WTC11 (cell line): ENCODE results near the gene NXT1. TPM values are rescaled to one million over a fixed set of nuclear protein-coding genes. Genes with fewer than 3 reads are reported as not detected.

Experiments
- ATAC-seq: fragments of 200-7000 bp; cut with Tn5 transposase; 2 replicates; pipeline ENCODE4 v1.10.0; 2021; ENCODE audit warnings: mild to moderate bottlenecking, moderate library complexity
- CTCF ChIA-PET: fragments of 300-600 bp; sonication (Branson Sonifier 250); formaldehyde crosslinking; loops from one replicate; lab custom pipeline; 2021; ENCODE audit warnings: antibody characterized with exemption; lab: Charles Lee
- POLR2A ChIA-PET: fragments of 350-600 bp; sonication (Branson Sonifier 250); formaldehyde crosslinking; loops from one replicate; lab custom pipeline; 2021; ENCODE audit warnings: antibody characterized with exemption; lab: Charles Lee
- DNase-seq: peaks from one replicate; pipeline ENCODE4 v3.0.0; 2021; ENCODE audit warnings: low spot score
- H3K27ac Mint-ChIP-seq: 2 replicates; pipeline ENCODE4 v1.8.0; 2021; ENCODE audit warnings: mixed read lengths
- H3K27me3 Mint-ChIP-seq: 2 replicates; pipeline ENCODE4 v1.8.0; 2021; ENCODE audit warnings: low read depth, mild to moderate bottlenecking, moderate library complexity, mixed read lengths
- H3K36me3 Mint-ChIP-seq: 2 replicates; pipeline ENCODE4 v1.8.0; 2021; ENCODE audit warnings: mixed read lengths
- H3K4me1 Mint-ChIP-seq: 2 replicates; pipeline ENCODE4 v1.8.0; 2022; ENCODE audit warnings: mixed read lengths
- H3K4me3 Mint-ChIP-seq: 2 replicates; pipeline ENCODE4 v1.8.0; 2021; ENCODE audit warnings: mild to moderate bottlenecking, moderate library complexity, mixed read lengths
- H3K9me3 Mint-ChIP-seq: 2 replicates; pipeline ENCODE4 v1.8.0; 2021; ENCODE audit warnings: mixed read lengths
- AR ChIP-seq: fragments of 250-450 bp; sonication (Bioruptor Pico); IDR thresholded peaks from 2 replicates; pipeline ENCODE4 v1.9.0; 2021; ENCODE audit warnings: mild to moderate bottlenecking
- ARID4B ChIP-seq: sonication (generic); formaldehyde crosslinking; IDR thresholded peaks from 2 replicates; pipeline ENCODE4 v1.8.0; 2023; ENCODE audit warnings: missing genetic modification reagents, mild to moderate bottlenecking, borderline replicate concordance
- ATF6 ChIP-seq: sonication (generic); formaldehyde crosslinking; IDR thresholded peaks from 2 replicates; pipeline ENCODE4 v1.8.1; 2023; ENCODE audit warnings: mild to moderate bottlenecking, missing genetic modification reagents
- CBFB ChIP-seq: sonication (generic); formaldehyde crosslinking; IDR thresholded peaks from 2 replicates; pipeline ENCODE4 v1.8.1; 2022; ENCODE audit warnings: mild to moderate bottlenecking, low read depth, missing genetic modification reagents
- CREM ChIP-seq: sonication (generic); formaldehyde crosslinking; IDR thresholded peaks from 2 replicates; pipeline ENCODE4 v1.8.1; 2022; ENCODE audit warnings: mild to moderate bottlenecking, missing genetic modification reagents, moderate library complexity
- E2F4 ChIP-seq: sonication (generic); formaldehyde crosslinking; IDR thresholded peaks from 2 replicates; pipeline ENCODE4 v1.8.1; 2022; ENCODE audit warnings: low read depth, mild to moderate bottlenecking, moderate library complexity, missing genetic modification reagents, borderline replicate concordance
- NFE2L1 ChIP-seq: sonication (generic); formaldehyde crosslinking; IDR thresholded peaks from 2 replicates; pipeline ENCODE4 v1.8.1; 2023; ENCODE audit warnings: missing genetic modification reagents
- PRDM15 ChIP-seq: sonication (generic); formaldehyde crosslinking; IDR thresholded peaks from 2 replicates; pipeline ENCODE4 v1.8.0; 2022; ENCODE audit warnings: missing genetic modification reagents
- SMAD4 ChIP-seq: sonication (generic); formaldehyde crosslinking; IDR thresholded peaks from 2 replicates; pipeline ENCODE4 v1.8.0; 2022; ENCODE audit warnings: mild to moderate bottlenecking, missing genetic modification reagents
- SP1 ChIP-seq: sonication (generic); formaldehyde crosslinking; conservative IDR thresholded peaks from 2 replicates; pipeline ENCODE4 v1.8.1; 2022; ENCODE audit warnings: missing genetic modification reagents
- STAT6 ChIP-seq: sonication (generic); formaldehyde crosslinking; conservative IDR thresholded peaks from 2 replicates; pipeline ENCODE4 v1.8.1; 2023; ENCODE audit warnings: mild to moderate bottlenecking, low read depth, missing genetic modification reagents, moderate library complexity
- ZMAT4 ChIP-seq: fragments of 250-450 bp; sonication (Bioruptor Pico); IDR thresholded peaks from 2 replicates; pipeline ENCODE4 v1.9.0; 2021; ENCODE audit warnings: mild to moderate bottlenecking
- ZNF396 ChIP-seq: fragments of 250-450 bp; sonication (Bioruptor Pico); IDR thresholded peaks from 2 replicates; pipeline ENCODE4 v1.8.0; 2021; ENCODE audit warnings: mild to moderate bottlenecking, moderate library complexity, borderline replicate concordance
- ZNF423 ChIP-seq: fragments of 250-450 bp; sonication (Bioruptor Pico); IDR thresholded peaks from 2 replicates; pipeline ENCODE4 v2.1.2; 2022; ENCODE audit warnings: mild to moderate bottlenecking, moderate library complexity
- total RNA-seq: library from RNA; stranded (reverse); gene quantifications from 3 replicates; pipeline ENCODE4 v1.2.3, GENCODE V29; 2021

The NXT1 gene
- total RNA-seq, 1 experiment from 2014 or later, result 18.8 TPM

GRCh38 chr20:23335521-23335920, 15.1 kb upstream of the NXT1 start:
- Mint-ChIP-seq H3K27me3 (no peaks in the 10 kb centered on the region), H3K4me1 (peaks cover 10% of the 10 kb centered on the region), H3K9me3 (peaks cover 4% of the 10 kb centered on the region), H3K27ac (no peak overlapping the region), H3K4me3 (no peak overlapping the region), H3K36me3 (no peaks in the 10 kb centered on the region)
- ChIA-PET CTCF (interaction anchor here (1.6 kb wide), 1 partner anchor 9 kb away, joined by 3 read pairs; no protein-coding TSS in a partner anchor), POLR2A (interaction anchor here (0.7 kb wide), 1 partner anchor 1358 kb away, joined by 5 read pairs; no protein-coding TSS in a partner anchor)
- DNase-seq (no peak), ATAC-seq (no peak)
- TF ChIP-seq NFE2L1, result no peak
- no peak for TF ChIP-seq E2F4
- TF ChIP-seq ZNF423, result no peak
- no peak for TF ChIP-seq PRDM15
- TF ChIP-seq STAT6 (CRISPR knock-in tag), result no peak
- no peak for TF ChIP-seq SMAD4
- TF ChIP-seq CBFB (CRISPR knock-in tag), result no peak
- no peak for TF ChIP-seq CREM (CRISPR knock-in tag)
- TF ChIP-seq ATF6 (CRISPR knock-in tag), result no peak
- no peak for TF ChIP-seq ZMAT4 (CRISPR knock-in tag)
- TF ChIP-seq SP1, result no peak
- TF ChIP-seq AR (CRISPR knock-in tag), result no peak
- TF ChIP-seq ZNF396 (CRISPR knock-in tag), result no peak
- no peak for TF ChIP-seq ARID4B (CRISPR knock-in tag)
